ENCODE results near the gene ECM2.

ECM2 gene

GRCh38 chr9:92503156-92503555 is 32.6 kb downstream of the ECM2 start:
- TF ChIP-seq CTCF (IDR thresholded peaks at IDR 0.05; ENCODE audit: insufficient read depth, low read depth, low read length, missing control alignments) = no peak
- H3K4me3 ChIP-seq (ENCODE audit: low read depth, low read length) = no peak overlapping the region
- no peak for DNase-seq (ENCODE audit: low read depth)

- DNase-seq (ENCODE audit: low read depth) = peak; percentile 60
- no peak overlapping the region for H3K4me3 ChIP-seq (ENCODE audit: low read depth, low read length)
- TF ChIP-seq CTCF (IDR thresholded peaks at IDR 0.05; ENCODE audit: insufficient read depth, low read depth, low read length, missing control alignments) = peak; percentile 64
These were observed 34.0 kb downstream of the ECM2 start for GRCh38 chr9:92501671-92502393.

- no peak for TF ChIP-seq CTCF (IDR thresholded peaks at IDR 0.05; ENCODE audit: insufficient read depth, low read depth, low read length, missing control alignments)
- H3K4me3 ChIP-seq (ENCODE audit: low read depth, low read length) = no peak overlapping the region
- no peak for DNase-seq (ENCODE audit: low read depth)
These were observed 35.1 kb downstream of the ECM2 start for GRCh38 chr9:92500725-92501124.

GRCh38 chr9:92499701-92500100 is 36.1 kb downstream of the ECM2 start:
- DNase-seq (ENCODE audit: low read depth) = no peak
- H3K4me3 ChIP-seq (ENCODE audit: low read depth, low read length) = no peak overlapping the region
- no peak for TF ChIP-seq CTCF (IDR thresholded peaks at IDR 0.05; ENCODE audit: insufficient read depth, low read depth, low read length, missing control alignments)

GRCh38 chr9:92496396-92497176 is 39.2 kb downstream of the ECM2 start:
- H3K4me3 ChIP-seq (ENCODE audit: low read depth, low read length) = no peak overlapping the region
- DNase-seq (ENCODE audit: low read depth) = no peak
- no peak for TF ChIP-seq CTCF (IDR thresholded peaks at IDR 0.05; ENCODE audit: insufficient read depth, low read depth, low read length, missing control alignments)

GRCh38 chr9:92494856-92495255 is 40.9 kb downstream of the ECM2 start:
- DNase-seq (ENCODE audit: low read depth) = no peak
- TF ChIP-seq CTCF (IDR thresholded peaks at IDR 0.05; ENCODE audit: insufficient read depth, low read depth, low read length, missing control alignments) = no peak
- no peak overlapping the region for H3K4me3 ChIP-seq (ENCODE audit: low read depth, low read length)
